Right atrium auricular region (tissue), 2 donors: ENCODE measurements around the gene SPATC1L. TPM values are rescaled to one million over a fixed set of nuclear protein-coding genes. Genes with fewer than 3 reads are reported as not detected.

Experiments used
- DNase-seq: peaks from one replicate; pipeline ENCODE4 v3.0.0-alpha.2; 2019; ENCODE audit warnings: low spot score
- H3K27ac ChIP-seq, 2 donors: fragments of 200-600 bp; sonication (generic); 1 replicate in 1 of 2; 2 replicates in 1 of 2; pipeline ENCODE4 v1.5.1; 2016 to 2019
- H3K27me3 ChIP-seq, 2 donors: fragments of 200-600 bp; sonication (generic); one replicate each; pipeline versions ENCODE4 v1.5.1 to v1.6.0; 2017 to 2019
- H3K36me3 ChIP-seq: fragments of 200-600 bp; sonication (generic); one replicate; pipeline ENCODE4 v1.5.1; 2016
- H3K4me1 ChIP-seq, 2 donors: fragments of 200-600 bp; sonication (generic); one replicate each; pipeline versions ENCODE4 v1.5.1 to v1.6.0; 2017 to 2019
- H3K4me3 ChIP-seq, 2 donors: fragments of 200-600 bp; sonication (generic); 1 replicate in 1 of 2; 2 replicates in 1 of 2; pipeline ENCODE4 v1.5.1; 2017 to 2019; ENCODE audit warnings: mild to moderate bottlenecking in 1 of 2, moderate library complexity in 1 of 2
- H3K9me3 ChIP-seq, 2 donors: fragments of 200-600 bp; sonication (generic); one replicate each; pipeline ENCODE4 v1.5.1; 2019
- total RNA-seq, 2 donors: library from RNA; depleted of rRNA; stranded (reverse); fragments of >200 nt; gene quantifications; one replicate each; pipeline ENCODE4 v1.1.0, GENCODE V29; 2016
- TF ChIP-seq, protein P1 (sequence below), 2 donors: fragments of 200-600 bp; sonication (generic); IDR thresholded peaks; one replicate each; pipeline ENCODE4 v1.5.1; 2019; ENCODE audit warnings: antibody characterized with exemption in 2 of 2

The SPATC1L gene
- total RNA-seq, 2 donors from 2014 or later: 8.7 to 12.5 TPM

DNA sequence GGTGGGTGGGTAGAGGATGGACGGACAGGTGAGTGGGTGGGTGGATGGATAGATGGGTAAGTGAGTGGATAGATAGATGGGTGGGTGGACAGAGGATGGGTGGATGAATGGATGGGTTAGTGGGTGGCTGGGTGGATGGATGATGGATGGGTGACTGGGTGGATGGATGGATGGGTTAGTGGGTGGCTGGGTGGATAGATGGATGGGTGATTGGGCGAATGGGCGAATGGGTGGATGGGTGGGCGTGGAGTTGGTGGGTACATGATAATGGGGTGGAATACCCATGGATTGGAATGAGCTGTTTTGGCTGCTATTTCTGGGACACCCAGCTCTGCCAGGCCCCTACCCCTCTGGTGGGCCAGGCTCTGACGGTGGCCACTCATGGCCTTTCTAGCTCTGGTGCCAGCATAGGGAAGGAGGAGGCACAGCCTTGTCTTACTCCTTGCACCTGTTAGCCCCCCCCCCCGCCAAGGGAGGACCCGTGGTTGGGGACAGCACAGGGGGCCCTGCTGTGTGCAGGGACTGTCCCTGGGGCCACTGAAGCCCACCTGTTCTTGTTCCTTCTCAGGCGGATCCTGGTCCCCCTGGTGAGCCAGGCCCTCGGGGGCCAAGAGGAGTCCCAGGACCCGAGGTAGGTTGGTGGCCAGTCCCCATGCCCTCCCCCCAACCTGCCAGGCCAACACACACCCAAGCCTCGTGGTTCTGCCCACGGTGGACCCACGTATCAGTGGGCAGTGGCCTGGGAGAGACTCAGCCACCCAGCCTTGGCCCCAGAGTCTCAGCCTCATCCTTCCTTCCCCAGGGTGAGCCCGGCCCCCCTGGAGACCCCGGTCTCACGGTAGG, 60.0 kb downstream of the SPATC1L start:
- no peak for DNase-seq
- H3K4me1 ChIP-seq: peaks cover 0 to 17% of the 10 kb centered on the region in 2 donors
- TF ChIP-seq, protein P1, sequence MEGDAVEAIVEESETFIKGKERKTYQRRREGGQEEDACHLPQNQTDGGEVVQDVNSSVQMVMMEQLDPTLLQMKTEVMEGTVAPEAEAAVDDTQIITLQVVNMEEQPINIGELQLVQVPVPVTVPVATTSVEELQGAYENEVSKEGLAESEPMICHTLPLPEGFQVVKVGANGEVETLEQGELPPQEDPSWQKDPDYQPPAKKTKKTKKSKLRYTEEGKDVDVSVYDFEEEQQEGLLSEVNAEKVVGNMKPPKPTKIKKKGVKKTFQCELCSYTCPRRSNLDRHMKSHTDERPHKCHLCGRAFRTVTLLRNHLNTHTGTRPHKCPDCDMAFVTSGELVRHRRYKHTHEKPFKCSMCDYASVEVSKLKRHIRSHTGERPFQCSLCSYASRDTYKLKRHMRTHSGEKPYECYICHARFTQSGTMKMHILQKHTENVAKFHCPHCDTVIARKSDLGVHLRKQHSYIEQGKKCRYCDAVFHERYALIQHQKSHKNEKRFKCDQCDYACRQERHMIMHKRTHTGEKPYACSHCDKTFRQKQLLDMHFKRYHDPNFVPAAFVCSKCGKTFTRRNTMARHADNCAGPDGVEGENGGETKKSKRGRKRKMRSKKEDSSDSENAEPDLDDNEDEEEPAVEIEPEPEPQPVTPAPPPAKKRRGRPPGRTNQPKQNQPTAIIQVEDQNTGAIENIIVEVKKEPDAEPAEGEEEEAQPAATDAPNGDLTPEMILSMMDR (IDR thresholded peaks at IDR 0.05): no peak
- H3K27ac ChIP-seq: no peak overlapping the region
- H3K4me3 ChIP-seq: no peak overlapping the region
- H3K36me3 ChIP-seq: peaks cover 67% of the 10 kb centered on the region
- H3K9me3 ChIP-seq: no peaks in the 10 kb centered on the region
- H3K27me3 ChIP-seq: no peaks in the 10 kb centered on the region

DNA sequence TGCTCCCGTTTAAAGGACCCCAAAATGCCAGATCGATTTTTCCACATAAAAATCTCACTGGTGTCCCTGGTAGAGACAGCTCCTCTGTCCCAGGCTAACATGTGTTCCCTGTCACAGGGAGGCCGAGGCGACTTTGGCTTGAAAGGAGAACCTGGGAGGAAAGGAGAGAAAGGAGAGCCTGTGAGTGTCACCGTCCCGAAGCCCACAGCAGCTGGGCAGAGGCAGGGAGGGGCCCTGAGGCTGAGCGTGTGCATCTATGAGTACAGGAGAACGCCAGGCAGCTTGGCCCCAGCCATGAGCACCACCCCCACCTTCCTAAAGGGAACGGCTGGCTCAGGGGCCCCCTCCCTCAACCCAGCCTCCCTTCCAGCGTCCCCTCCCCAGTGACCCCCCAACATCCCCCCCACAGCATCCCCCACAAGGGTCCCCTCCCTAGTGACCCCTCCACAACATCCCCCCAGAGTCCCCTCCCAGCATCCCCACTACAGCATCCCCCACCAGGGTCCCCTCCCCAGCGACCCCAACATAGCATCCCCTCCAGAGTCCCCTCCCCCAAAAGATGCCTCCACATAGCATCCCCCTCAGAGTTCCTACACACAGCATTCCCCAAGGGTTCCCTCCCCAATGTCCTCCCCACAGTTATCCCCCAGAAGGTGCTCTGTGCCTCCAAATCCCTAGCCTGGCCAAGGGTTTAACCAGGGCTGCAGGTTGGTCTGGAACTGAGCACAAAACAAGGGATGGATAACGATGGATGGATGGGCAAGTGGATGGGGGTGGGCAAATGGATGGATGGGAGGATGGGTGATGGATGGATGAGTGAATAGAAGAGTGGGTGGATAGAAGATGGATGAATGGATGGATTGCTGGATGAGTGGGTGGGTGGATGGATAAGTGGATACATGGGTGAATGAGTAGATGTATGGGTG, 61.2 kb downstream of the SPATC1L start:
- no peaks in the 10 kb centered on the region for H3K9me3 ChIP-seq
- H3K4me3 ChIP-seq: no peak overlapping the region
- TF ChIP-seq, protein P1 (IDR thresholded peaks at IDR 0.05): no peak
- H3K4me1 ChIP-seq: peaks cover 0 to 5% of the 10 kb centered on the region in 2 donors
- no peaks in the 10 kb centered on the region for H3K27me3 ChIP-seq
- peaks cover 80% of the 10 kb centered on the region for H3K36me3 ChIP-seq
- no peak overlapping the region for H3K27ac ChIP-seq
- no peak for DNase-seq

DNA sequence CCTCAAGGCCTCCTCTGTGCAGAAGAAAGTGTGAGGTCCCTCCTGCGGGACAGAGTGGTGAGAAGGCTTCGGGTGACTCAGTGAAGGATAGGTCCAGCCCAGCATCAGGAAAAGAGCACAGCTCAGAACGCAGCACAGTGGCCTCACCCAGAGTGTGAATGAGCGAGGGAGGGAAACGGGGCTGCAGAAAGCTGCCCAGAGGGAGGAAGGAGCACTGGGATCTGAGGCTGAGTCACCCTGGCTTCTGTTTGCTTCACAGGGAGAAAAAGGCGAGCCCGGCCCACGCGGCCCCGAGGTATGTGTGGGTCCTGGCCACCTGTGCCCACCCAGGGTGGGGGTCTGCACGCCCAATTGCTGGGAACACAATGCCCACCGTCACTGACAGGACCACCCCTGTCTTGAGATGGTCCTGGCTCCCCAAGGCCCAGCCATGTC, 62.0 kb downstream of the SPATC1L start:
- Histone ChIP-seq H3K4me3 (no peak overlapping the region), H3K4me1 (no peaks in the 10 kb centered on the region), H3K36me3 (peaks cover 85% of the 10 kb centered on the region), H3K27me3 (no peaks in the 10 kb centered on the region), H3K27ac (no peak overlapping the region), H3K9me3 (no peaks in the 10 kb centered on the region)
- TF ChIP-seq, protein P1 (IDR thresholded peaks at IDR 0.05): no peak
- DNase-seq: no peak

DNA sequence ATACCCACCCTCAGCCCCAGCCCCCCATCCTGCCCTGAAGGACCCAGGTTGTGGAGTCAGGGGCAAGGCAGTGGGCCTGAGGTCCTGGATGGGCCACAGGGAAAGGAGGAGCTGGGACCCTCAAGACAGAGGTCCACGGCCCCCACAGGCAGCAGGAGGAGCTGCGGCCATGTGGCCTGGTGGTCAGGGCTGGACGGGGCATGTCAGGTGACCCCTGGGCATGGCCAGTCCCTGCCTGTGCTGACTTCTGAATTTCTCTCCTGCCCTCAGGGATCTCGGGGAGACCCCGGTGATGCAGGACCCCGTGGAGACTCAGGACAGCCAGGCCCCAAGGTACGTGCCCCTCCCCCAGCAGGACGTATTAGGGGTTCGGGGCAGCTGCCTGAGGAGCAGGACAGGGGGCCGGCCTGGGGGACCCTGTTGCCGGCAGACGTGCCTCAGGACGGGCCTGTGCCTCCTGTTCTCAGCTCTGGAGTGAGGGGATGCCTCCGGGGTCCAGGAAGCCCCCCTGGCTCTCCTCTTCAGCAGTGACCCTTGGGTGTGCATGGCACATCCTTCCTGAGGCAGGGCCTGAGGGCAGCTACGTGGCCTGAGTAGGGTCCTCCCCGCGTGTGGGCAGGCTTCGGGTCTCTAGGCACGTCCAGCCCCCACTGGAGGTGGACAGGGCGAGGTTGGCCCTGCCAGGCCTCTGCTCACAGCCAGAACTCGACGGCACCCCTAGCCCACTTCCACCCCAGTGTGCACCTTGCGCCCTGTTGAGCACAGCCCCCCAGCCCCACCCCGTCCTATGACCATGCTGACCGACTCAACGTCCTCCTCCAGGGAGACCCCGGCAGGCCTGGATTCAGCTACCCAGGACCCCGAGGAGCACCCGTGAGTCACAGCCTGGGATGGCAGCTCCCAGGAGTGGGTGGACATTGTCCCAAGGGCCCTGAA, 62.7 kb downstream of the SPATC1L start:
- Histone ChIP-seq H3K27me3 (no peaks in the 10 kb centered on the region), H3K9me3 (no peaks in the 10 kb centered on the region), H3K27ac (no peak overlapping the region), H3K4me1 (no peaks in the 10 kb centered on the region), H3K4me3 (no peak overlapping the region), H3K36me3 (peaks cover 90% of the 10 kb centered on the region)
- no peak for DNase-seq
- TF ChIP-seq, protein P1 (IDR thresholded peaks at IDR 0.05): no peak
